Measurements from ENCODE around the gene SAMD10.
"Not testable (repeated sequence)": the region's sequence is repeated elsewhere in the genome, so short reads cannot be mapped to it uniquely, and the experiment has no call there.

The SAMD10 gene

DNA sequence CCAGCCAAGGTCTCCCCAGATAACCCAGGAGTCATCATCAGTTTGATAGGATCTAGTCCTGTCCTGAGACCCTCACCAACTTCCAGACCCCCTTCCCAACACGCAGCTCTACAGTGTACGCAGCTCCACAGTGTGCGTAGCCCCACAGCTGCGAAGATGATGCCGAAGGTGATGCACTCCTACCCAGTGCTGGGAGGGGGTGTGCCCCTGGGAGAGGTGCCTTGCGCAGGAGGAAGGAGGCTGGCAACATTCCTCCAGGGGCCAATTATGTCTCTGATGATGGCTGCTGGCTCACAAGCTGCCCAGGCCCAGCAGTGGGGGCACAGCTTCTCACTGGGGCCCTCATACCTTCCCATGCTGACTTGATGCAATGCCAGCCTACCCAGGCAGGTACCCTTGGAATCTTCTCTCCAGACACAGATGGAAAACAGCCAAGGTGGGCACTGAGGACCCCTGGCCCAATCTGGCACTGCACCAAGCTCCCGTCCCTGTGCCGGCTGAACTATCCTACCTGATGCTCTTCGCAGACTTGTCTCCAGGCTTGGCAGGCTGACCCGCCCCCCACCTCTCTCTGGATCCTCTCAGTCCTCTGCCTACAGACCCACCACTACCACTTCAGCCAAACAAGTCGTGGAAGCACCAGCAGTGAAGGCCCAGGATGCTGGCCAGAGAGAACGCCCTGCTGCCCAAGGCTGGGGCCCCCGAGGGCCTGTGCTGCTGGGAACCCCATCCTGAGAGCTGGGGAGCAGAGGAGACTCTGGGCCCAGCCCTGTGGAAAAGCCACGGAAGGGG lies 11.1 kb downstream of the SAMD10 start:
- no peak for DNase-seq

- DNase-seq: no peak
These were observed 11.9 kb downstream of the SAMD10 start for GRCh38 chr20:63967330-63968135.

GRCh38 chr20:63966944-63967322 lies 12.5 kb downstream of the SAMD10 start:
- no peak for DNase-seq

DNA sequence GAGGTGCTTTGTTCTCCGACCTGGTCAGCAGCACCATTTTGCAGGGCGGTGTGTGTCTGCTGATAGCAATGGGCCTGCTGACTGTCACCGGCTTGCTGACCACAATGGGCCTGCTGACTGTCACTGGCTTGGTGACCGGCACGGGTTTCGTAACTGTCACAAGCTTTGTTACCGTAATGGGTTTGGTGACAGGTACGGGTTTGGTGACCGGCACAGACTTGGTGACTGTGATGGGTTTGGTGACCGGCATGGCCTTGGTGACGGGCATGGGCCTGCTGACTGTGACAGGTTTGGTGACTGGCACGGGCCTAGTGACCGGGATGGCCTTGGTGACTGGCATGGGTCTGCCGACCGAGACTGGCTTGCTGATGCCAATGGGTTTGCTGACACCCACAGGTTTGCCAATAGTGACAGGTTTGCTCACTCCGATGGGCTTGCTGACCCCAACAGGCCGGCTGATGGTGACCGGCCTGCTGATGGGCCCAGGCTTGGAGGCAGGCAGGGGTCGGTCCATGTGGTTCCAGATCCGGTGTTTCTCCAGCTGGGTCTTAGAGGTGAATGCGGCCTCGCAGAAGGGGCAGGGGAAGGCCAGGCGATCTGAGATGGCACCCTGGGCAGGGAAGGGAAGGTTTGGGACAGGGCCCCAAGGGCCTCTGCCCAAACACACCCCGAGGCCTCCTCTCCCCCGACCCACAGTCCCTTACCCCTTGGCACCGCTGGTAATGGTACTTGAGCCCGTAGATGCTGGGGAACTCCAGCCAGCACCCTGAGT lies 13.1 kb downstream of the SAMD10 start:
- no peak for DNase-seq

- DNase-seq: no peak
These were observed 15.0 kb downstream of the SAMD10 start for GRCh38 chr20:63964412-63964811.

DNA sequence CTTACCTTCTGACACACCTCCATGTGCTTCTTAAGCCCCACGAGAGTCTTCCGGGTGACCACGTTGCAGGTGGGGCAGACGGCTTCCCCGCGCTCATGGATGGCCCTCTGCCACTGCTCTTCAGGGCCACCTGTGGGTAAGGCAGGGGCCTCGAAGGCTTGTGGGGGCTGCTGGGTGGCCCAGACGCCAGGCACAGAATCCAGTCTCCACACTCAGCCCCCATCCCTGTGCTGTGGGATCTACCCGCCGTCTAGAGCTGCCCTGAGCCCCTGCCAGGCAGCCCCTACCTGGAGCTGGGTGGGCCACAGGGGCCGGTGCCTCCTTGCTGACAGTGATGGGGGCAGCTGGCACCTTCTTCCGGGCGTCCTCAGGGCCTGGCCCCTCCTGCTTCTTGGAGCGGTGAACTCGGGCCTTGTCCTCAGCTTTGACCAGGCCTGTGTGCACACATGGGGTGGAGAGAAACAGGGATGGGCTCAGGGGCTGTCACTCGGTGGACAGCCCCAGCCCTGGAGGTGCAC lies 15.6 kb downstream of the SAMD10 start:
- DNase-seq: no peak

DNA sequence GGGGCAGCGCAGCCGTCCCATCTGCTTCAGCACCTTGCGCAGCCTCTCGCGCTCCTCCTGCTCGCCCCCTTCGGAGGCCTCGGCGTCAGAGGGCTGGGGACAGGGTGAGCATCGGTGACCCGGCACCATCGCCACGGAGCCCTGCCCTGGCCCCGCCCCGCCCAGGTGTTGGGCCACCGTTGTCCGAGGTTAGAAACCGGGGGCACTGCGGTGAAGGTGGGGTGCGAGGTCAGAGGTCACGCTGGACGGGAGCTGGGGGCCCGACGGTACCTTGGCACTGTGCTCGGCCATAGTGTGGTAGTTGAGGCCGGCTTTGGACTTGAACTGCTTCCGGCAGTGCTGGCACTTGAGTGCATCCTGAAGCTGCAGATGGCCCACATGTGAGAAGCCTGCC lies 16.1 kb downstream of the SAMD10 start:
- no peak for DNase-seq

- DNase-seq: no peak
These were observed 16.8 kb downstream of the SAMD10 start for GRCh38 chr20:63962426-63963347.

GRCh38 chr20:63961664-63962425 lies 17.6 kb downstream of the SAMD10 start:
- no peak for DNase-seq

- DNase-seq: not testable (repeated sequence)
These were observed 18.5 kb downstream of the SAMD10 start for GRCh38 chr20:63960654-63961621.

DNA sequence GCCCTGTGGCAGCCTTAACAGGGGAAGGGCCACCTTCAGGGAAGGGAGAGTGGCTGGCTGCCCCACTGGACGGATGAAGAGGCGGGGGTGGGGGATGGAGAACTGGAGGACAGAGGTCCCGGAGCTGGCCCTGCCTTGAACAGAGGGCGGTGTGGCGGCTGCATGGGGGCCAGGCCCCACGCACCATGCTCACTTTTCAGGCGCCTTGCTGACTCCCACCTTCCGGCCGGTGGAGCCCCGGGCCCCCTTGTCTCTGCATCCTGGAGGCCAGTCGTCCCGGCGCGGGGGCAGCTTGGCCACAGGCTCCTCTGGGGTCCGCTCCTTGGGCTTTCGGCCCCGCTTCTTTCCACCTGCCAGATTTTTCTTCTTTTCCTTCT lies 19.8 kb downstream of the SAMD10 start:
- no peak for DNase-seq

- no peak for DNase-seq
These were observed 20.3 kb downstream of the SAMD10 start for GRCh38 chr20:63958964-63959698.

DNA sequence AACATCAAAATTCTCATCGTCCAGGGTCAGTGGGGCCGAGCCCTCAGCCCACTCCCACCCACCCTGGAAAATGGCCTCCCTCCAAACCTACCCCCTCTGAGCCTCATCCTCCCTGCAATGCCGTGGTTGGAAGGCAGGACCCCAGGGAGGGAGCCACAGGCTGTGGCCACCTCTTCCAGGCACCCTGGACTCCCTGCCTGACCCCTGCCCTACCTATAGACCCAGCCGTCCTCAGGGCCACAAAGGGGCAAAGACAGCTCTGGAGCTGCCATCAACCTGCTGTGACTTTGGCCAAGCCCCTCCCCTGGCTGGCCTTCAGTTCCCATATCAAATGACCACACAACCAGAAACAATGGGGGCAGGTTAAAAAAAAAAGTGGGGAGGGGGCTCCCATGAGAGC lies 21.0 kb downstream of the SAMD10 start:
- DNase-seq: no peak

DNA sequence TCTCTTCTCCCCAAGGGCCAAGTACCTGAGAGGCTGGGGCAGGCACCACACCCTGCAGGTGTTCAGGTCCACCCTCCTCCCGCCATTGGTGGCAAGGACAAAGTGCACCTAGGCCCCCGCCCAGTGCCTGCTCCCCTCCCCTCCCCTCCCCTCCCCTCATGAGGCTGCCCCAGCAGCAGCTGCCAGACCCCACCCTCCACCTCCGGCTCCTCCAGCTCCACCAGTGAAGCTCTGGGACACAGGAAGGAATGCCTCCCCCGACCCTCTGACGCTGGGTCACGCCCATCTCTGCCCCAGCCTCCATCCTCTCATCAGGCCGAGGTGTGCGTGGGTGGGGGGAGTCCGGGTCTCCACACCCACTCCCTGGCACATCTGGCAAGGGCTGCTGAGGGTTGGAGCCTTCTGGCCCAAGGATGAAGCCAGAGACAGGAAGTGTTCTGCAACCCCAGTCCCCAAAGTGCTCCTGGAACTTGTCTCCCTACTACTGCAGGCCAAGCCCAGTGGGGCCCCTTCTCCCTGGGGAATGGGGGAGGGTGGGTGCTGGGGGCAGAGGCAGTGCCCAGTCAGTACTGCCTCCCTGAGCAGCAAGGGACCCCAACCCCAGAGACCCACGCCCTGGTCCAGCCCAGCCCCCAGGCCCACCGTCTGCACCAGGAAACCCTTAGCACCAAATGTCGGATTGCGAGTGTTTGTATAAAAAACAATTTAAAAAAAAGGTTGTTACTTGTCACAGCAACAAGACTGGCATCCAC lies 21.6 kb downstream of the SAMD10 start:
- DNase-seq: peak in 2 of 4 experiments; percentile 25 to 26

DNA sequence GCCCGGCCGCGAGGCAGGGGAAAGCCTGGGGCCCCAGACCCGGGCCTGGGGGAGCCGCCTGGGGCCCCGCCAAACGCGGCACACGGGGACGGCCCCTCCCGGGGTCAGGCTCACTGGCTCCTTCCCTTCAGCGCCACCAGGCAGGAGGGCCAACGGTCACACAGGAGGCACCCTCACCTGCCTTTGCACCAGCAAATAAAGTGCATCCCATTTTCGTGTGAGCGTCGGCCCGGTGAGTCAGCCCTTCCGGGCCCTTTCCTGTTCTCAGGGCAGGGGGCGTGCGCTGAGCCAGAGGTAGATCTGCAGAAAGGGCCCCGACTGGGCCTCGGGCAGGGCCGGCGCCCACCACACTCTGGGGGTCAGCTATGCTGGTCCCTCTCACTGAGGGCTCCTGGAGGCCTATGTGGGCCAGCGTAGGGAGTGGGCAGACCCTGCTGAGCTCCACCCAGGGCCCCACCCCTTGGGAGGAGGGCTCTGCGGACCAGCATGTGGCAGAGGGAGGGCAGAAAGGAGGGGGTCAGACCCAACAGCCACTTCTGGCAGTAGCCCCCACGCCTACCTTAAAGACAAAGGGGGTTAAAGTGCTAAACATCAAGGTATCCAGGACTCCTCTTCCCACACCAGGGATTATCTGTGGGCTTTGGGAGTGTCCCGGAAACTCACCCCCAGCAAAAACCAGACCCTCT lies 22.3 kb downstream of the SAMD10 start:
- DNase-seq: peak; percentile 32 to 58 (median 47)

GRCh38 chr20:63956664-63957003 lies 22.8 kb downstream of the SAMD10 start:
- DNase-seq: no peak

GRCh38 chr20:63955827-63956663 lies 23.4 kb downstream of the SAMD10 start, which contains the start of gene UCKL1:
Gene UCKL1 (minus strand): TSS chr20:63956416. CDS start chr20:63956372, 44 bp downstream.
- peak; percentile 76 to 86 (median 82) for DNase-seq
